Measurements from ENCODE around the gene IL4I1.

IL4I1 gene

GRCh38 chr19:49939721-49940481, 43.2 kb upstream of the IL4I1 start:
- no peaks in the 10 kb centered on the region for H3K9me2 ChIP-seq (replicated peaks; ENCODE audit: control insufficient read depth, low read length)
- peaks cover 6% of the 10 kb centered on the region; the same call in 1 of the 2 replicates for H3K27me3 ChIP-seq (ENCODE audit: control insufficient read depth, low read length)
- H3F3A ChIP-seq (ENCODE audit: control insufficient read depth, insufficient read depth), result no peaks in the 10 kb centered on the region
- H3K4me1 ChIP-seq (ENCODE audit: control insufficient read depth, low read length), result no peaks in the 10 kb centered on the region
- H3K27ac ChIP-seq (ENCODE audit: low read depth, low read length), result no peak overlapping the region
- no peak overlapping the region for H3K4me2 ChIP-seq (ENCODE audit: low read length)
- H3K36me3 ChIP-seq (ENCODE audit: control insufficient read depth, low read length), result no peaks in the 10 kb centered on the region
- TF ChIP-seq EZH2phosphoT487 (IDR thresholded peaks at IDR 0.05; ENCODE audit: borderline replicate concordance, low read length) (no peak), CTCF (IDR thresholded peaks at IDR 0.05; ENCODE audit: low read depth, low read length, poor library complexity, severe bottlenecking) (peak; percentile 52)
- H3K4me3 ChIP-seq (ENCODE audit: low read length), result no peak overlapping the region
- no peaks in the 10 kb centered on the region for H4K20me1 ChIP-seq (ENCODE audit: control insufficient read depth, insufficient read depth, low read depth, low read length)
- no peaks in the 10 kb centered on the region for H3K79me2 ChIP-seq (ENCODE audit: control insufficient read depth, low read length)
- no peaks in the 10 kb centered on the region for H3K9me3 ChIP-seq (ENCODE audit: control insufficient read depth, insufficient read depth, low read length)

GRCh38 chr19:49938662-49939061, 42.0 kb upstream of the IL4I1 start:
- no peaks in the 10 kb centered on the region for H3K79me2 ChIP-seq (ENCODE audit: control insufficient read depth, low read length)

GRCh38 chr19:49937750-49938381, 41.2 kb upstream of the IL4I1 start:
- Histone ChIP-seq H3K79me2 (ENCODE audit: control insufficient read depth, low read length) (no peaks in the 10 kb centered on the region), H3K4me3 (ENCODE audit: low read length) (no peak overlapping the region), H3K27ac (ENCODE audit: low read depth, low read length) (no peak overlapping the region), H3K9me2 (replicated peaks; ENCODE audit: control insufficient read depth, low read length) (no peaks in the 10 kb centered on the region), H3F3A (ENCODE audit: control insufficient read depth, insufficient read depth) (no peaks in the 10 kb centered on the region), H3K4me1 (ENCODE audit: control insufficient read depth, low read length) (no peaks in the 10 kb centered on the region), H3K9me3 (ENCODE audit: control insufficient read depth, insufficient read depth, low read length) (no peaks in the 10 kb centered on the region), H3K36me3 (ENCODE audit: control insufficient read depth, low read length) (peaks cover 7% of the 10 kb centered on the region), H3K27me3 (ENCODE audit: control insufficient read depth, low read length) (no peaks in the 10 kb centered on the region), H3K4me2 (ENCODE audit: low read length) (no peak overlapping the region), H4K20me1 (ENCODE audit: control insufficient read depth, insufficient read depth, low read depth, low read length) (peaks cover 4% of the 10 kb centered on the region; the same call in 1 of the 2 replicates)
- no peak for TF ChIP-seq EZH2phosphoT487 (IDR thresholded peaks at IDR 0.05; ENCODE audit: borderline replicate concordance, low read length)
- peak; percentile 93 for TF ChIP-seq CTCF (IDR thresholded peaks at IDR 0.05; ENCODE audit: low read depth, low read length, poor library complexity, severe bottlenecking)

More at GRCh38 chr19:49938662-49939061, 42.0 kb upstream of the IL4I1 start:
- no peak overlapping the region for H3K4me3 ChIP-seq (ENCODE audit: low read length)
- peaks cover 6% of the 10 kb centered on the region; the same call in 1 of the 2 replicates for H3K27me3 ChIP-seq (ENCODE audit: control insufficient read depth, low read length)
- no peaks in the 10 kb centered on the region for H3F3A ChIP-seq (ENCODE audit: control insufficient read depth, insufficient read depth)
- no peaks in the 10 kb centered on the region for H3K9me2 ChIP-seq (replicated peaks; ENCODE audit: control insufficient read depth, low read length)
- H3K36me3 ChIP-seq (ENCODE audit: control insufficient read depth, low read length), result no peaks in the 10 kb centered on the region; the same call in 1 of the 2 replicates
- TF ChIP-seq EZH2phosphoT487 (IDR thresholded peaks at IDR 0.05; ENCODE audit: borderline replicate concordance, low read length) (no peak), CTCF (IDR thresholded peaks at IDR 0.05; ENCODE audit: low read depth, low read length, poor library complexity, severe bottlenecking) (no peak)
- H3K4me1 ChIP-seq (ENCODE audit: control insufficient read depth, low read length), result no peaks in the 10 kb centered on the region
- H4K20me1 ChIP-seq (ENCODE audit: control insufficient read depth, insufficient read depth, low read depth, low read length), result no peaks in the 10 kb centered on the region
- H3K27ac ChIP-seq (ENCODE audit: low read depth, low read length), result no peak overlapping the region
- no peak overlapping the region for H3K4me2 ChIP-seq (ENCODE audit: low read length)
- no peaks in the 10 kb centered on the region for H3K9me3 ChIP-seq (ENCODE audit: control insufficient read depth, insufficient read depth, low read length)
